Rectal smooth muscle tissue (tissue), 1 donor: ENCODE measurements around the gene EXD2.
"Not testable (repeated sequence)": the region's sequence is repeated elsewhere in the genome, so short reads cannot be mapped to it uniquely, and the experiment has no call there.

Experiments used
- H3K27ac ChIP-seq: one replicate; pipeline ENCODE4 v1.7.0; 2013; ENCODE audit warnings: low read depth, low read length, inconsistent platforms
- H3K27me3 ChIP-seq: one replicate; pipeline ENCODE4 v1.7.0; 2013; ENCODE audit warnings: low read length; ENCODE audit not compliant: control insufficient read depth, insufficient read depth
- H3K36me3 ChIP-seq: one replicate; pipeline ENCODE4 v1.7.0; 2013; ENCODE audit warnings: low read length; ENCODE audit not compliant: control insufficient read depth, insufficient read depth
- H3K4me1 ChIP-seq: one replicate; pipeline ENCODE4 v1.7.0; 2013; ENCODE audit warnings: low read length; ENCODE audit not compliant: control insufficient read depth, insufficient read depth
- H3K4me3 ChIP-seq: one replicate; pipeline ENCODE4 v1.7.0; 2013; ENCODE audit warnings: low read length
- H3K9ac ChIP-seq: one replicate; pipeline ENCODE4 v1.7.0; 2013; ENCODE audit warnings: low read length

Gene EXD2

GRCh38 chr14:69161590-69161989, 29.7 kb upstream of the EXD2 start:
- no peaks in the 10 kb centered on the region for H3K27me3 ChIP-seq
- no peak overlapping the region for H3K4me3 ChIP-seq
- no peaks in the 10 kb centered on the region for H3K4me1 ChIP-seq
- no peaks in the 10 kb centered on the region for H3K36me3 ChIP-seq
- no peak overlapping the region for H3K27ac ChIP-seq
- no peak overlapping the region for H3K9ac ChIP-seq

GRCh38 chr14:69165787-69166186, 25.5 kb upstream of the EXD2 start:
- H3K4me1 ChIP-seq, H3K27me3 ChIP-seq, H3K36me3 ChIP-seq, H3K4me3 ChIP-seq, H3K27ac ChIP-seq, H3K9ac ChIP-seq: not testable (repeated sequence)

DNA sequence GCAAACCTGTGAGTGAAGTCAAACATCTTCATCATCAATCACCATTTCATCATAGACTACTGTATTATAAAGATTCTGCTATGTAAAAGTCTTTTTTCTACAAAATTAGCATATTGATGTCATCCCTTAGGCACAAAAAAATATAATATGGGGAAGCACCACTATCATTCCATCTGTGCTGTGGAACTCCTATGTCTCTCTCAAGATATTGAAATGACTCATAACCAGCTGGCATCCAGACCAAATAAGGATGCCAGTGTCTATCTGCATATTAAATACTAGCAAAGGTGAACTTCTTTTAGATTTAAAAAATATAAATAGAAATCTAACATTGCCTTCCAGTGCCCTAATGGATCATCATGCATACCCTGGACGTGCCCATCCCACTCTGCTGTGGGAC, 20.5 kb upstream of the EXD2 start:
- no peak overlapping the region for H3K9ac ChIP-seq
- no peak overlapping the region for H3K4me3 ChIP-seq
- H3K27me3 ChIP-seq: no peaks in the 10 kb centered on the region
- no peaks in the 10 kb centered on the region for H3K4me1 ChIP-seq
- H3K36me3 ChIP-seq: no peaks in the 10 kb centered on the region
- no peak overlapping the region for H3K27ac ChIP-seq

DNA sequence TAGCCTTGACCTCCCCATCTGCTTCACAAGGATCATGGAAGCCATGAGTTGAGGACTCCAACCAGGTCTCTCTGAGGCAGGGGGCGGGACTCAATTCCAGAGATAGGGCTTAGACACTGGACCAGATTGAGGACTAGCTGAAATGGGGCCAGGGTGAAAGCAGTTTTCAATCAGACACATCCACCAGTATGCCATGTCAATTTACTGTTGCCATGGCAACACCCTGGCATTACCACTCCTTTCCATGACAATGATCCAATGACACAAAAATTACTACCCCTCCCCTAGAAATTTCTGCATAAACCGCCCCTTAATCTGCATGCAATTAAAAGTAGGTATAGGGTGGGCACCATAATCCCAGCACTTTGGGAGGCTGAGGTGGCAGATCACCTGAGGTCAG, 19.7 kb upstream of the EXD2 start:
- no peaks in the 10 kb centered on the region for H3K4me1 ChIP-seq
- H3K9ac ChIP-seq: no peak overlapping the region
- no peaks in the 10 kb centered on the region for H3K27me3 ChIP-seq
- H3K27ac ChIP-seq: no peak overlapping the region
- no peak overlapping the region for H3K4me3 ChIP-seq
- H3K36me3 ChIP-seq: no peaks in the 10 kb centered on the region

DNA sequence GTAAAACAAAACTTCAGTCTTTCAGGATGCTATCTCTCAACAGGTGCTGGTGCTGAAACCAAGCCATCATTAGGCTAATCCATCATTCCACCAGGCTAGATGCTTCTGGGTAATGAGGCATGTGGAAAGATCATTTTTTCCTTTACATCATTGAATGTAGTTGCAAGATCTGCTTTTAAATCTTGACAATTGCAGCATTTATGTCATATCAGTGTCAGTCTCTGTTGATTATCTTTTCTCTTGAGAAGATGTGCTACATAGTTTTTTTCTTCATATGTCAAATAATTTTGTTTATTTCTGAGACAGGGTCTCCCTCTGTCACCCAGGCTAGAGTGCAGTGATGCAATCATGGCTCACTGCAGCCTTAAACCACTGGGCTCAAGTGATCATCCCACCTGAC, 16.2 kb upstream of the EXD2 start:
- Histone ChIP-seq H3K27me3 (no peaks in the 10 kb centered on the region), H3K36me3 (no peaks in the 10 kb centered on the region), H3K9ac (no peak overlapping the region), H3K4me1 (no peaks in the 10 kb centered on the region), H3K27ac (no peak overlapping the region), H3K4me3 (no peak overlapping the region)

- Histone ChIP-seq H3K27me3 (no peaks in the 10 kb centered on the region), H3K4me3 (no peak overlapping the region), H3K36me3 (no peaks in the 10 kb centered on the region), H3K9ac (no peak overlapping the region), H3K4me1 (no peaks in the 10 kb centered on the region), H3K27ac (no peak overlapping the region)
These were observed 9.8 kb upstream of the EXD2 start for GRCh38 chr14:69181491-69181890.

DNA sequence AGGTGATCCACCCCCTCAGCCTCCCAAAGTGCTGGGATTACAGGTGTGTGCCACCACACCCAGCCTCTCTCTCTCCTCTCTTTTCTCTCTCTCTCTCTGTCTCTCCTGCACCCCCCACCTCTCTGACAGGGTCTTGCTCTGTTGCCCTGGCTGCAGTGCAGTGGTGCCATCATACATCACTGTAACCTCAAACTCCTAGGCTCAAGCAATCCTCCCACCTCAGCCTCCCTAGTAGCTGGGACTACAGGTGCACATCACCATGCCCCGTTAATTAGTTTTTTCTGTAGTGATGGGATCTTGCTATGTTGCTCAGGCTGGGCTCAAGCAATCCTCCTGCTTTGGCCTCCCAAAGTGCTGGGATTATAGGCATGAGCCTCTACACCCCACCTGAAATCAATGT, 8.7 kb upstream of the EXD2 start:
- not testable (repeated sequence) for H3K9ac ChIP-seq, H3K4me1 ChIP-seq, H3K4me3 ChIP-seq, H3K36me3 ChIP-seq, H3K27ac ChIP-seq, H3K27me3 ChIP-seq

DNA sequence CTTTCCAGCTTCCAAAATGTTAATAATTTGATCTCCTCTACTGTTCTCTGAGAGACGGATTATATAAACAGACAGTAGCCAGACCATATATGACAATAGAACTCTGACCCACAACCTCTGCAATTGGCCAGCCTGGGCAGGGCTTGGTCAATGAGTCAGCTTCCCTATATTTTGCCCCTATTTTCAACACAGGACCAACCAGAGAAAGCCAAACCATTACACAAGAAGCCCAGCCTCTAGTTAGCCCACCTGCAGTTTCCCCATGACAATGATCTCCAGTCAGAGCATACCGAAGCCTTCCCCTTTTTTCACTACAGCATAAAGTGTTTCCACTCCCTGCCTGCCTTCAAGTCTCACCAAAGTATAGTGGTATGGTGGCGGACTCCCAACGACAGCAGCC, 7.6 kb upstream of the EXD2 start:
- Histone ChIP-seq H3K27me3 (no peaks in the 10 kb centered on the region), H3K27ac (no peak overlapping the region), H3K4me1 (no peaks in the 10 kb centered on the region), H3K4me3 (no peak overlapping the region), H3K9ac (no peak overlapping the region), H3K36me3 (no peaks in the 10 kb centered on the region)

DNA sequence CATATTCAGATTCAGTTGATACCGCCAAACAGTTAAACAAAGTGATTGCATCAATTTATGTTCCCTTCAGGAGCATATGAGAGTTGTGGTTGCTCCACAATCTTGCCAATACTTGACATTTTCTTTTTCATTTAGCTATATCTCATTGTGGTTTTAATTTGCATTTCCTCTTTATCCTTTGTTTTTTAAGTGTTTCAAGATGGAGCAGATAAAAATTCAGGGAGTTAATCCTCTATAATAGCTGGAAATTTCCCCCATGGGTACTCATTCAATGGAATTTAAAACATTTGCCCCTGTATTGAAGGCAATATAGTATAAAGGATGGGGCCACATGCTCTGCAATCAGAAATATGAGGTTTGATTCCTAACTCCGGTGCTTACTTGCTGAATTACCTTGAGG, 1.1 kb upstream of the EXD2 start:
- Histone ChIP-seq H3K9ac (no peak overlapping the region), H3K27ac (no peak overlapping the region), H3K27me3 (no peaks in the 10 kb centered on the region), H3K4me1 (no peaks in the 10 kb centered on the region), H3K36me3 (no peaks in the 10 kb centered on the region), H3K4me3 (no peak overlapping the region)

GRCh38 chr14:69193721-69194120, 2.4 kb downstream of the EXD2 start:
- Histone ChIP-seq H3K9ac (no peak overlapping the region), H3K27me3 (no peaks in the 10 kb centered on the region), H3K4me3 (no peak overlapping the region), H3K36me3 (no peaks in the 10 kb centered on the region), H3K27ac (no peak overlapping the region), H3K4me1 (no peaks in the 10 kb centered on the region)

DNA sequence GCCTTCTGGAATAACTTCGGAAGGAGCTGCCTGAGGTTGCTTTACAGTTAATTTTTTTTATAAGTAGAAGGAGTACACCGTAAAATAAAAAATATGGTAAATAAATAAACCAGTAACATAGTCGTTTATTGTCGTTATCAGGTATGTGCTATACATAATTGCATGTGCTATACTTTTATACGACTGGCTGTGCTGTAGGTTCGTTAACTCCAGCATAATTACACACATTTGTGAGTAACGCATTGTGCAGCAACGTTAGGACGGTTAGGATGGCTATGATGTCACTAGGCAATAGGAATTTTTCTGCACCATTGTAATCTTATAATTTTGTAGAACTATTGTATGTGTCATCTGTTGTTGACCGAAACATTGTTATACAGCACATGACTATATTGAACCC, 8.5 kb downstream of the EXD2 start:
- no peak overlapping the region for H3K9ac ChIP-seq
- no peaks in the 10 kb centered on the region for H3K27me3 ChIP-seq
- no peak overlapping the region for H3K4me3 ChIP-seq
- no peaks in the 10 kb centered on the region for H3K4me1 ChIP-seq
- H3K27ac ChIP-seq: no peak overlapping the region
- H3K36me3 ChIP-seq: no peaks in the 10 kb centered on the region

DNA sequence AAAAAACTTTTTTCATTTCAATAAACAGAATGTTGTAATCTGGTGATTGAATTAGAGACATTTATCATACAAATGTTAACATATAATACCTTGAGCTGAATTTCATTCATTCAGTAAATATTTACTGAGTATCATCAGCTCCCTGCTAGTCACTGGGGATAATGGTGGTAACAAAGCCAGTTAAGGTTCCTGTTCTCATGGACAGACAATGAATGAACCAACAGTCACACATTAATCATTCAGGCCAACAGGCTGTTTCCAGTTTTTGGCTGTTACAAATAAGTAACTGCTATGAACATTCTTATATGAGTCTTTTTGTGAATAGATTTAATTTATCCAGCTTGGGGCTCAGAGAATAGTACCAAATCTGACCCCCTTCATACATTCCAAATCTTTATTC, 13.5 kb downstream of the EXD2 start:
- H3K4me1 ChIP-seq: no peaks in the 10 kb centered on the region
- no peaks in the 10 kb centered on the region for H3K27me3 ChIP-seq
- H3K36me3 ChIP-seq: no peaks in the 10 kb centered on the region
- H3K9ac ChIP-seq: no peak overlapping the region
- no peak overlapping the region for H3K4me3 ChIP-seq
- H3K27ac ChIP-seq: no peak overlapping the region

- H3K27me3 ChIP-seq: no peaks in the 10 kb centered on the region
- H3K9ac ChIP-seq: no peak overlapping the region
- H3K4me1 ChIP-seq: no peaks in the 10 kb centered on the region
- H3K4me3 ChIP-seq: no peak overlapping the region
- no peak overlapping the region for H3K27ac ChIP-seq
- peaks cover 3% of the 10 kb centered on the region for H3K36me3 ChIP-seq
These were observed 16.2 kb downstream of the EXD2 start for GRCh38 chr14:69207435-69208041.
